ENCODE data around the gene U2AF1.
"Not testable (repeated sequence)": the region's sequence is repeated elsewhere in the genome, so short reads cannot be mapped to it uniquely, and the experiment has no call there.

GRCh38 chr21:43082587-43083300 is 24.6 kb downstream of the U2AF1 start:
- not testable (repeated sequence) for TF ChIP-seq POLR2A (conservative IDR thresholded peaks at IDR 0.05); ARNT (IDR thresholded peaks at IDR 0.05)
- TF ChIP-seq, protein P1, sequence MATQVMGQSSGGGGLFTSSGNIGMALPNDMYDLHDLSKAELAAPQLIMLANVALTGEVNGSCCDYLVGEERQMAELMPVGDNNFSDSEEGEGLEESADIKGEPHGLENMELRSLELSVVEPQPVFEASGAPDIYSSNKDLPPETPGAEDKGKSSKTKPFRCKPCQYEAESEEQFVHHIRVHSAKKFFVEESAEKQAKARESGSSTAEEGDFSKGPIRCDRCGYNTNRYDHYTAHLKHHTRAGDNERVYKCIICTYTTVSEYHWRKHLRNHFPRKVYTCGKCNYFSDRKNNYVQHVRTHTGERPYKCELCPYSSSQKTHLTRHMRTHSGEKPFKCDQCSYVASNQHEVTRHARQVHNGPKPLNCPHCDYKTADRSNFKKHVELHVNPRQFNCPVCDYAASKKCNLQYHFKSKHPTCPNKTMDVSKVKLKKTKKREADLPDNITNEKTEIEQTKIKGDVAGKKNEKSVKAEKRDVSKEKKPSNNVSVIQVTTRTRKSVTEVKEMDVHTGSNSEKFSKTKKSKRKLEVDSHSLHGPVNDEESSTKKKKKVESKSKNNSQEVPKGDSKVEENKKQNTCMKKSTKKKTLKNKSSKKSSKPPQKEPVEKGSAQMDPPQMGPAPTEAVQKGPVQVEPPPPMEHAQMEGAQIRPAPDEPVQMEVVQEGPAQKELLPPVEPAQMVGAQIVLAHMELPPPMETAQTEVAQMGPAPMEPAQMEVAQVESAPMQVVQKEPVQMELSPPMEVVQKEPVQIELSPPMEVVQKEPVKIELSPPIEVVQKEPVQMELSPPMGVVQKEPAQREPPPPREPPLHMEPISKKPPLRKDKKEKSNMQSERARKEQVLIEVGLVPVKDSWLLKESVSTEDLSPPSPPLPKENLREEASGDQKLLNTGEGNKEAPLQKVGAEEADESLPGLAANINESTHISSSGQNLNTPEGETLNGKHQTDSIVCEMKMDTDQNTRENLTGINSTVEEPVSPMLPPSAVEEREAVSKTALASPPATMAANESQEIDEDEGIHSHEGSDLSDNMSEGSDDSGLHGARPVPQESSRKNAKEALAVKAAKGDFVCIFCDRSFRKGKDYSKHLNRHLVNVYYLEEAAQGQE (IDR thresholded peaks at IDR 0.05; ENCODE audit: borderline replicate concordance), result not testable (repeated sequence)
- TF ChIP-seq, protein P1 (CRISPR knock-in tag; IDR thresholded peaks at IDR 0.05; ENCODE audit: low read depth), result not testable (repeated sequence)
